SK-N-SH (cell line): ENCODE data around the gene SMOC1. TPM values are rescaled to one million over a fixed set of nuclear protein-coding genes. Genes with fewer than 3 reads are reported as not detected.

Experiments used
- CTCF ChIA-PET: fragments of 300-600, 350-600 bp; formaldehyde crosslinking; extraction: SDS; loops from one replicate; lab custom pipeline; 2021; lab: Yijun Ruan, JAX
- POLR2A ChIA-PET: fragments of 350-600 bp; sonication (Branson Sonifier 250); formaldehyde crosslinking; extraction: SDS; loops from one replicate; lab custom pipeline; 2020; ENCODE audit warnings: antibody characterized with exemption, inconsistent platforms; lab: Yijun Ruan, JAX
- DNase-seq: peaks from one replicate; pipeline ENCODE4 v3.0.0; 2012
- H2AFZ ChIP-seq: fragments of 200-600 bp; sonication (generic); 2 replicates; pipeline ENCODE4 v1.8.1; 2016; ENCODE audit warnings: antibody characterized with exemption, mild to moderate bottlenecking, low read depth
- H3F3A ChIP-seq: fragments of 200-600 bp; sonication (generic); replicated peaks from 2 replicates; pipeline ENCODE3; 2016; ENCODE audit warnings: antibody characterized with exemption, mild to moderate bottlenecking; ENCODE audit not compliant: insufficient read depth
- H3K27ac ChIP-seq, 2 experiments: fragments of 200-500 bp in 1 of 2; fragments of 200-600 bp in 1 of 2; sonication (Bioruptor generic) in 1 of 2; sonication (generic), shearing (Covaris generic) in 1 of 2; 2 replicates each; pipeline versions ENCODE4 v1.5.1 to v1.6.1; 2014 to 2016; ENCODE audit warnings: low read depth in 2 of 2, inconsistent platforms in 1 of 2, low read length in 1 of 2, mild to moderate bottlenecking in 1 of 2, mixed read lengths in 1 of 2
- H3K27me3 ChIP-seq: fragments of 200-600 bp; sonication (generic), shearing (Covaris generic); 2 replicates; pipeline ENCODE4 v1.6.1; 2016; ENCODE audit warnings: mixed run types; ENCODE audit not compliant: insufficient read depth
- H3K36me3 ChIP-seq, 2 experiments: fragments of 200-500 bp in 1 of 2; fragments of 200-600 bp in 1 of 2; sonication (Bioruptor generic) in 1 of 2; sonication (generic) in 1 of 2; replicated peaks in 1 of 2; 2 replicates each; pipeline versions ENCODE3 to v1.5.1; 2014 to 2016; ENCODE audit warnings: low read length in 1 of 2, mild to moderate bottlenecking in 1 of 2; ENCODE audit not compliant: insufficient read depth in 2 of 2, control insufficient read depth in 1 of 2
- H3K4me1 ChIP-seq, 2 experiments: fragments of 200-500 bp in 1 of 2; fragments of 200-600 bp in 1 of 2; sonication (Bioruptor generic) in 1 of 2; sonication (generic), shearing (Covaris generic) in 1 of 2; 2 replicates each; pipeline versions ENCODE4 v1.5.1 to v1.6.1; 2014 to 2016; ENCODE audit warnings: low read depth in 1 of 2, low read length in 1 of 2, mixed run types in 1 of 2; ENCODE audit not compliant: insufficient read depth in 2 of 2, control insufficient read depth in 1 of 2
- H3K4me2 ChIP-seq: fragments of 200-600 bp; sonication (generic), shearing (Covaris generic); 2 replicates; pipeline ENCODE4 v1.6.1; 2017; ENCODE audit warnings: mixed run types
- H3K4me3 ChIP-seq, 2 experiments: fragments of 200-500 bp in 1 of 2; fragments of 200-600 bp in 1 of 2; sonication (Bioruptor generic) in 1 of 2; sonication (generic), shearing (Covaris generic) in 1 of 2; 2 replicates each; pipeline versions ENCODE4 v1.5.1 to v1.8.1; 2014 to 2016; ENCODE audit warnings: low read depth in 2 of 2, inconsistent platforms in 1 of 2, low read length in 1 of 2, mild to moderate bottlenecking in 1 of 2, mixed read lengths in 1 of 2, moderate library complexity in 1 of 2
- H3K79me2 ChIP-seq: fragments of 200-600 bp; sonication (generic); 2 replicates; pipeline ENCODE4 v1.8.1; 2017; ENCODE audit warnings: mild to moderate bottlenecking; ENCODE audit not compliant: insufficient read depth
- H3K9ac ChIP-seq: fragments of 200-600 bp; sonication (generic); 2 replicates; pipeline ENCODE4 v1.6.1; 2017; ENCODE audit warnings: mixed run types
- H3K9me2 ChIP-seq: fragments of 200-600 bp; sonication (generic); 2 replicates; pipeline ENCODE4 v1.6.1; 2017; ENCODE audit warnings: mixed run types
- H3K9me3 ChIP-seq: fragments of 200-600 bp; sonication (generic); 2 replicates; pipeline ENCODE4 v1.6.1; 2017; ENCODE audit warnings: mixed run types, mild to moderate bottlenecking, moderate library complexity
- H4K20me1 ChIP-seq: fragments of 200-600 bp; sonication (generic); 2 replicates; pipeline ENCODE4 v1.6.1; 2017; ENCODE audit warnings: mild to moderate bottlenecking, mixed run types; ENCODE audit not compliant: insufficient read depth
- FOSL2 ChIP-seq: IDR thresholded peaks from 2 replicates; pipeline ENCODE4 v1.4.0; 2012; ENCODE audit warnings: low read depth, mild to moderate bottlenecking, moderate library complexity, borderline replicate concordance
- FOXJ3 ChIP-seq: sonication (generic); formaldehyde crosslinking; IDR thresholded peaks from 2 replicates; pipeline ENCODE4 v1.5.1; 2020; ENCODE audit warnings: mild to moderate bottlenecking, missing genetic modification reagents
- MEF2A ChIP-seq: IDR thresholded peaks from 2 replicates; pipeline ENCODE4 v1.4.0; 2012; ENCODE audit warnings: low read depth, borderline replicate concordance
- RCOR1 ChIP-seq: fragments of 150-350 bp; IDR thresholded peaks from 2 replicates; pipeline ENCODE4 v1.6.1; 2017; ENCODE audit warnings: antibody characterized with exemption, low read length
- RFX5 ChIP-seq: IDR thresholded peaks from 2 replicates; pipeline ENCODE4 v1.6.1; 2012; ENCODE audit warnings: mild to moderate bottlenecking, improper control_type of control experiment, low read length
- SMC3 ChIP-seq: IDR thresholded peaks from 2 replicates; pipeline ENCODE4 v1.6.1; 2012; ENCODE audit warnings: low read depth, low read length, improper control_type of control experiment
- TCF12 ChIP-seq: IDR thresholded peaks from 2 replicates; pipeline ENCODE4 v1.4.0; 2012
- TEAD4 ChIP-seq: IDR thresholded peaks from 2 replicates; pipeline ENCODE4 v1.4.0; 2012; ENCODE audit warnings: mild to moderate bottlenecking, borderline replicate concordance; ENCODE audit not compliant: insufficient read depth
- USF1 ChIP-seq: IDR thresholded peaks from 2 replicates; pipeline ENCODE4 v1.4.0; 2012; ENCODE audit warnings: low read depth, borderline replicate concordance
- USF2 ChIP-seq: fragments of 150-350 bp; IDR thresholded peaks from 2 replicates; pipeline ENCODE4 v1.6.1; 2017; ENCODE audit warnings: antibody characterized with exemption, low read length, low read depth, borderline replicate concordance
- WGBS: methylation state at CpG from one replicate; pipeline ENCODE4 v1.1.6; 2017; ENCODE audit warnings: low lambda C conversion rate; 5-methylcytosine and 5-hydroxymethylcytosine counted together
- polyA plus RNA-seq, 3 experiments: library from polyadenylated mRNA; depleted of rRNA; stranded (reverse); fragments of >200 nt; gene quantifications; 2 replicates each; pipeline ENCODE4 v1.2.3, GENCODE V29; 2012
- TF ChIP-seq, protein P1 (sequence below): IDR thresholded peaks from 2 replicates; pipeline ENCODE4 v1.4.0; 2012; ENCODE audit warnings: low read depth
- TF ChIP-seq, protein P2 (sequence below): IDR thresholded peaks from 2 replicates; pipeline ENCODE4 v1.4.0; 2012; ENCODE audit warnings: low read depth, borderline replicate concordance
- TF ChIP-seq, protein P3 (sequence below): fragments of 150-350 bp; IDR thresholded peaks from 2 replicates; pipeline ENCODE4 v1.6.1; 2016; ENCODE audit warnings: mild to moderate bottlenecking, low read depth, low read length
- TF ChIP-seq, protein P4 (sequence below): fragments of 200-600 bp; sonication (generic); IDR thresholded peaks from 2 replicates; pipeline ENCODE4 v1.6.1; 2017; ENCODE audit warnings: antibody characterized with exemption, mild to moderate bottlenecking, moderate library complexity

The SMOC1 gene
- polyA plus RNA-seq, 1 of the 3 experiments (the other 2 are of a cell fraction): not detected

- H3K4me3 ChIP-seq: no peak overlapping the region
- no peak overlapping the region for H3K27ac ChIP-seq
- WGBS: 100% methylated on average over 1 of the region's 1 CpG
- H3K79me2 ChIP-seq: no peaks in the 10 kb centered on the region
- TF ChIP-seq TEAD4 (no peak), USF1 (no peak), FOXJ3 (no peak), RCOR1 (no peak), TCF12 (no peak), RFX5 (no peak), USF2 (no peak), MEF2A (no peak), FOSL2 (no peak), SMC3 (no peak)
- TF ChIP-seq, protein P1, sequence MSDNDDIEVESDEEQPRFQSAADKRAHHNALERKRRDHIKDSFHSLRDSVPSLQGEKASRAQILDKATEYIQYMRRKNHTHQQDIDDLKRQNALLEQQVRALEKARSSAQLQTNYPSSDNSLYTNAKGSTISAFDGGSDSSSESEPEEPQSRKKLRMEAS: no peak
- TF ChIP-seq, protein P2, sequence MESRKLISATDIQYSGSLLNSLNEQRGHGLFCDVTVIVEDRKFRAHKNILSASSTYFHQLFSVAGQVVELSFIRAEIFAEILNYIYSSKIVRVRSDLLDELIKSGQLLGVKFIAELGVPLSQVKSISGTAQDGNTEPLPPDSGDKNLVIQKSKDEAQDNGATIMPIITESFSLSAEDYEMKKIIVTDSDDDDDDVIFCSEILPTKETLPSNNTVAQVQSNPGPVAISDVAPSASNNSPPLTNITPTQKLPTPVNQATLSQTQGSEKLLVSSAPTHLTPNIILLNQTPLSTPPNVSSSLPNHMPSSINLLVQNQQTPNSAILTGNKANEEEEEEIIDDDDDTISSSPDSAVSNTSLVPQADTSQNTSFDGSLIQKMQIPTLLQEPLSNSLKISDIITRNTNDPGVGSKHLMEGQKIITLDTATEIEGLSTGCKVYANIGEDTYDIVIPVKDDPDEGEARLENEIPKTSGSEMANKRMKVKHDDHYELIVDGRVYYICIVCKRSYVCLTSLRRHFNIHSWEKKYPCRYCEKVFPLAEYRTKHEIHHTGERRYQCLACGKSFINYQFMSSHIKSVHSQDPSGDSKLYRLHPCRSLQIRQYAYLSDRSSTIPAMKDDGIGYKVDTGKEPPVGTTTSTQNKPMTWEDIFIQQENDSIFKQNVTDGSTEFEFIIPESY: no peak
- TF ChIP-seq, protein P3, sequence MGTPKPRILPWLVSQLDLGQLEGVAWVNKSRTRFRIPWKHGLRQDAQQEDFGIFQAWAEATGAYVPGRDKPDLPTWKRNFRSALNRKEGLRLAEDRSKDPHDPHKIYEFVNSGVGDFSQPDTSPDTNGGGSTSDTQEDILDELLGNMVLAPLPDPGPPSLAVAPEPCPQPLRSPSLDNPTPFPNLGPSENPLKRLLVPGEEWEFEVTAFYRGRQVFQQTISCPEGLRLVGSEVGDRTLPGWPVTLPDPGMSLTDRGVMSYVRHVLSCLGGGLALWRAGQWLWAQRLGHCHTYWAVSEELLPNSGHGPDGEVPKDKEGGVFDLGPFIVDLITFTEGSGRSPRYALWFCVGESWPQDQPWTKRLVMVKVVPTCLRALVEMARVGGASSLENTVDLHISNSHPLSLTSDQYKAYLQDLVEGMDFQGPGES: no peak
- TF ChIP-seq, protein P4, sequence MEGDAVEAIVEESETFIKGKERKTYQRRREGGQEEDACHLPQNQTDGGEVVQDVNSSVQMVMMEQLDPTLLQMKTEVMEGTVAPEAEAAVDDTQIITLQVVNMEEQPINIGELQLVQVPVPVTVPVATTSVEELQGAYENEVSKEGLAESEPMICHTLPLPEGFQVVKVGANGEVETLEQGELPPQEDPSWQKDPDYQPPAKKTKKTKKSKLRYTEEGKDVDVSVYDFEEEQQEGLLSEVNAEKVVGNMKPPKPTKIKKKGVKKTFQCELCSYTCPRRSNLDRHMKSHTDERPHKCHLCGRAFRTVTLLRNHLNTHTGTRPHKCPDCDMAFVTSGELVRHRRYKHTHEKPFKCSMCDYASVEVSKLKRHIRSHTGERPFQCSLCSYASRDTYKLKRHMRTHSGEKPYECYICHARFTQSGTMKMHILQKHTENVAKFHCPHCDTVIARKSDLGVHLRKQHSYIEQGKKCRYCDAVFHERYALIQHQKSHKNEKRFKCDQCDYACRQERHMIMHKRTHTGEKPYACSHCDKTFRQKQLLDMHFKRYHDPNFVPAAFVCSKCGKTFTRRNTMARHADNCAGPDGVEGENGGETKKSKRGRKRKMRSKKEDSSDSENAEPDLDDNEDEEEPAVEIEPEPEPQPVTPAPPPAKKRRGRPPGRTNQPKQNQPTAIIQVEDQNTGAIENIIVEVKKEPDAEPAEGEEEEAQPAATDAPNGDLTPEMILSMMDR: no peak
- H3K36me3 ChIP-seq: no peaks in the 10 kb centered on the region
- no peak overlapping the region for H3K4me2 ChIP-seq
- no peak overlapping the region for H3K9ac ChIP-seq
- H3F3A ChIP-seq: no peaks in the 10 kb centered on the region
- H3K9me2 ChIP-seq: no peaks in the 10 kb centered on the region
- no peaks in the 10 kb centered on the region for H3K27me3 ChIP-seq
- H4K20me1 ChIP-seq: no peaks in the 10 kb centered on the region
- ChIA-PET POLR2A (no interaction called here), CTCF (interaction anchor here (0.7 to 2.7 kb wide), 2 partner anchors 17 to 262 kb away, joined by 3 to 8 read pairs; no protein-coding TSS in a partner anchor)
- no peak for DNase-seq
- no peak overlapping the region for H2AFZ ChIP-seq
- H3K9me3 ChIP-seq: no peaks in the 10 kb centered on the region
- H3K4me1 ChIP-seq: no peaks in the 10 kb centered on the region; a peak in 1 of 4 replicates
Measured at GRCh38 chr14:69996216-69996615, 117.0 kb downstream of the SMOC1 start.
